ENCODE results near the gene CLEC14A.

The CLEC14A gene

DNA sequence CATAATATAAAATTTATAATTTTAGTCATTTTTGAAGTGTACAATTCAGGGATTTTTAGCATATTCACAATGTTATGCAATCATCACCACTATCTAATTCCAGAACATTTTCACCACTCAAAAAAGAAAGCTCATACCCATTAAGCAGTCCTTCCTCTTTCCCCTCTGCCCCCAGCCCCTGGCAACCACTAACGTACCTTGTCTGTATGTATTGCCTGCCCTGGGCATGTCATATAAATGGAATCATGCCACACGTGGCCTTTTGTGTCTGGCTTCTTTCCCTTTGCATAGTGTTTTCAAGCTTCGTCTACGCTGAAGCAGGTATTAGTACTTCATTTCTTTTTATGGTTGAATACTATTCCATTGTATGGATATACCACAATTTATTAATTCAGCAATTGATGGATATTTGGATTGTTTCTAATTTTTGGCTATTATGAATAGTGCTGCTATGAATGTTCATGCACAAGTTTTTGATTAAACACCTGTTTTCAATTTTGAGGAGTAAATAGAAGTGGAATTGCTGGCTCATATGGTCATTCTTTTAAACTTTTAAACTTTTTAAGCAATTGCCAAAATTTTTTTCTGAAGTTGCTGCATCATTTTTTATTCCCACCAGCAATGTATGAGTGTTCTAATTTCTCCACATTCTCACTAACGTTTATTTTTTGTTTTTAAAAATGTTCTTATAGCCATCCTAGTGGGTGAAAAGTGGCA, 49.8 kb downstream of the CLEC14A start:
- no peak for DNase-seq

DNA sequence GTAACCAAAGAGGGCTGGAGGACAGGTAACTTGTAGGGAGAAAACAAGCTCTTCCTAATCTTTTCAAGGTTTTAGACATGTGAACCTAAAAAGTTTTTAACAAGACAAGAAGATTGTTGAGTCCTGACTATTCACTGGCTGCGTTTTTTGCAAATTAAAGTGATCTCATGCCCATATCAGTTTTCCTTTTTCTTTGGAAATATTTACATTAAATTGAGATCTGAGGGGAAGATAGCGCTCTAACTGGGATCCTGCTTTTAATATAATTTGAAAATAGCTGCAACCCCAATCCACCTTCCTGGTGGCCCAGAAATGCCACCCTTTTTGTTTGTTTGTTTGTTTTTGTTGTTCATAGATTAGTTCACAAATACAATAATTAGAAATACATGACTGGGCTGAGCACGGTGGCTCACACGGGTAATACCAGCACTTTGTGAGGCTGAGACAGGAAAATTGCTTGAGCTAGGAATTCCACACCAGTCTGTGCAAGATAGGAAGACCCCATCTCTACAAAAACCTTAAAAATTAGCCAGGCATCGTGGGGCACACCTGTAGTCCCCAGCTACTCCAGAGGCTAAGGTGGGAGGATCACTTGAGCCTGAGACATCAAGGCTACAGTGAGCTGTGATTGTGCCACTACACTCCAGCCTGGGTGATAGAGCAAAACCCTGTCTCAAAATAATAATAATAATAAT, 50.6 kb downstream of the CLEC14A start:
- no peak for DNase-seq

GRCh38 chr14:38204719-38205115, 51.2 kb downstream of the CLEC14A start:
- DNase-seq, result no peak

Measured in OCI-M1 (cell line).